Calu3 (cell line): ENCODE results near the gene COL21A1. TPM values are rescaled to one million over a fixed set of nuclear protein-coding genes. Genes with fewer than 3 reads are reported as not detected.

Experiments used
- BruUV-seq: library from RNA; stranded (reverse); fragments of 400-500 nt; replicated peaks from 2 replicates; lab custom pipeline; 2021; lab: Mats Ljungman, UMichigan
- CTCF ChIA-PET: fragments of 300-600 bp; sonication (Branson Sonifier 250); formaldehyde crosslinking; loops from one replicate; lab custom pipeline; 2022; ENCODE audit warnings: antibody characterized with exemption; lab: Charles Lee
- DNase-seq: peaks from one replicate; pipeline ENCODE4 v3.0.0; 2022
- H3K27ac Mint-ChIP-seq: one replicate; pipeline ENCODE4 v1.8.0; 2022; ENCODE audit warnings: mixed read lengths; ENCODE audit not compliant: unreplicated experiment
- H3K27me3 Mint-ChIP-seq: one replicate; pipeline ENCODE4 v1.8.0; 2022; ENCODE audit warnings: mixed read lengths; ENCODE audit not compliant: unreplicated experiment
- H3K36me3 Mint-ChIP-seq: one replicate; pipeline ENCODE4 v1.8.0; 2022; ENCODE audit warnings: mild to moderate bottlenecking, moderate library complexity, mixed read lengths; ENCODE audit not compliant: insufficient read depth, unreplicated experiment
- H3K4me1 Mint-ChIP-seq: one replicate; pipeline ENCODE4 v1.8.0; 2022; ENCODE audit warnings: mild to moderate bottlenecking, low read depth, mixed read lengths; ENCODE audit not compliant: unreplicated experiment
- H3K4me3 Mint-ChIP-seq: one replicate; pipeline ENCODE4 v1.8.0; 2022; ENCODE audit warnings: mild to moderate bottlenecking, low read depth, moderate library complexity, mixed read lengths; ENCODE audit not compliant: unreplicated experiment
- H3K9me3 Mint-ChIP-seq: one replicate; pipeline ENCODE4 v1.8.0; 2022; ENCODE audit warnings: low read depth, mixed read lengths; ENCODE audit not compliant: unreplicated experiment
- intact Hi-C: fragments of 100-400 bp; cut with micrococcal nuclease; formaldehyde crosslinking; loops from one replicate; pipeline ENCODE4 v1.10.0; 2022; ENCODE audit not compliant: unreplicated experiment
- total RNA-seq: library from RNA; stranded (reverse); gene quantifications from 2 replicates; pipeline ENCODE4 v1.2.3, GENCODE V29; 2022
- TF ChIP-seq, protein P1 (sequence below): fragments of 200-600 bp; IDR thresholded peaks from one replicate; pipeline ENCODE4 v1.8.0; 2022; ENCODE audit warnings: antibody characterized with exemption; ENCODE audit not compliant: unreplicated experiment

The COL21A1 gene
- total RNA-seq, 1 experiment from 2014 or later = 1.8 TPM

DNA sequence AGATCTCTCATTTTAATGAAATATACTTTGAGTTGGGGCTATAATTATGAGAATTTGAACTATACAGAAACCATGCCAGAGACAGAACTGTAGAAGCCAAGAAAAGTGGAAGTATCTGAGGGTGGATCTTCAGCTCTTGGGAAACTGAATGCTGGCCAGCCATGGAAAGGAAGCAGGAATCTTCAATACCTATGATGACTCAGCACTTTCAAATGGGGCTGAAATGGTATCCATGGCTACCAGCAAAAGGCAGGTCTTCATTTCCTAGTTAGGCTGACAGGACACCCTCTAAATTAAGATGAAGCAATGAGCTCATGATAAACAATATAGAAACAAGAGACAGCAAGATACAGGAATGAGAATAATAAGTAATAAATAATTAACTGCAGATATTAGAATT, 171.3 kb downstream of the COL21A1 start:
- Mint-ChIP-seq H3K4me3 (no peak overlapping the region), H3K36me3 (no peaks in the 10 kb centered on the region), H3K4me1 (no peaks in the 10 kb centered on the region), H3K27ac (no peak overlapping the region), H3K27me3 (no peaks in the 10 kb centered on the region), H3K9me3 (peaks cover 7% of the 10 kb centered on the region)
- CTCF ChIA-PET = no interaction called here
- no TSS peak for BruUV-seq
- intact Hi-C loops = no loop called here
- TF ChIP-seq, protein P1, sequence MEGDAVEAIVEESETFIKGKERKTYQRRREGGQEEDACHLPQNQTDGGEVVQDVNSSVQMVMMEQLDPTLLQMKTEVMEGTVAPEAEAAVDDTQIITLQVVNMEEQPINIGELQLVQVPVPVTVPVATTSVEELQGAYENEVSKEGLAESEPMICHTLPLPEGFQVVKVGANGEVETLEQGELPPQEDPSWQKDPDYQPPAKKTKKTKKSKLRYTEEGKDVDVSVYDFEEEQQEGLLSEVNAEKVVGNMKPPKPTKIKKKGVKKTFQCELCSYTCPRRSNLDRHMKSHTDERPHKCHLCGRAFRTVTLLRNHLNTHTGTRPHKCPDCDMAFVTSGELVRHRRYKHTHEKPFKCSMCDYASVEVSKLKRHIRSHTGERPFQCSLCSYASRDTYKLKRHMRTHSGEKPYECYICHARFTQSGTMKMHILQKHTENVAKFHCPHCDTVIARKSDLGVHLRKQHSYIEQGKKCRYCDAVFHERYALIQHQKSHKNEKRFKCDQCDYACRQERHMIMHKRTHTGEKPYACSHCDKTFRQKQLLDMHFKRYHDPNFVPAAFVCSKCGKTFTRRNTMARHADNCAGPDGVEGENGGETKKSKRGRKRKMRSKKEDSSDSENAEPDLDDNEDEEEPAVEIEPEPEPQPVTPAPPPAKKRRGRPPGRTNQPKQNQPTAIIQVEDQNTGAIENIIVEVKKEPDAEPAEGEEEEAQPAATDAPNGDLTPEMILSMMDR = no peak
- no peak for DNase-seq

DNA sequence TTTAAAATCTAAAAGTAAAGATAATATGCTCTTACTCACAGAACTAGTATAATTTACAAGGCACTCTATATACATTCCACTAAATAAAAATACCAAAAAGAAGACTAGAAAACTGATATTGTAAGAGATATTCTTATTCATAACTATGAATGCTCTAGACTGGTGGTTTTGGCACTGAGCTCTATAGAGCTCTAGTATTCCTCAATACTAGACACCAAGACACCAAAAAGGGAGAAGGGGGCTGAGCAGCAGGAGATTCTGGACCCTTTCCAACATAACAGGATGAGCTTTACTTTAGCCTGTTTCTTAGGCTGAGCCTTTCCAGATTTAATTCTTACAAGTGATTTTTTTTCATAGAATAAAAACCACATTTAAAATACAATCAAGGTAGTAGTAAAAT, 173.6 kb downstream of the COL21A1 start:
- Mint-ChIP-seq H3K4me3 (no peak overlapping the region), H3K27ac (no peak overlapping the region), H3K4me1 (no peaks in the 10 kb centered on the region), H3K36me3 (no peaks in the 10 kb centered on the region), H3K9me3 (peaks cover 7% of the 10 kb centered on the region), H3K27me3 (no peaks in the 10 kb centered on the region)
- CTCF ChIA-PET = no interaction called here
- intact Hi-C loops = no loop called here
- DNase-seq = no peak
- TF ChIP-seq, protein P1 = no peak
- BruUV-seq = no TSS peak

DNA sequence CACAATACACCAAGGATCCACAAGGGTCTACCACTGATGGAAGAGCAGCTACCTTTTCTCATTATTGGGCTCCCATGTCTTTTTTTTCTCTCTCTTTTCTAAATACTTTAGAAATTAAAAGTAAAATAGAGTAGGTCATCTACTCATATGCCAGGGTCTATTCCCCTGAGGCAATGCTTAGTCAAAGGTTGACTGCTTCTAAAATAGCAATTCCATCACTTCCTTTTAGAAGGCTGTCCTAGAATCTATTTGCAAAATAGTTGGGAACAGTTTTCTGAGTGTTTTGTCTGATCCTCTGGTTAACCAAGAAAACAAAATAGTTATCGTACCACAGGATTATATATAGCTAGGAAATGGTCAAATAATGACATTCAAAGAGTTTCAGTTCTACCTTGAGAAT, 174.1 kb downstream of the COL21A1 start:
- TF ChIP-seq, protein P1 = no peak
- Mint-ChIP-seq H3K9me3 (peaks cover 7% of the 10 kb centered on the region), H3K27ac (no peak overlapping the region), H3K27me3 (no peaks in the 10 kb centered on the region), H3K36me3 (no peaks in the 10 kb centered on the region), H3K4me3 (no peak overlapping the region), H3K4me1 (no peaks in the 10 kb centered on the region)
- BruUV-seq = no TSS peak
- DNase-seq = no peak
- intact Hi-C loops = no loop called here
- CTCF ChIA-PET = interaction anchor here (1.2 kb wide), 1 partner anchor 24 kb away, joined by 3 read pairs; no protein-coding TSS in a partner anchor

- no peak overlapping the region for H3K27ac Mint-ChIP-seq
- intact Hi-C loops = no loop called here
- CTCF ChIA-PET = interaction anchor here (1.2 kb wide), 1 partner anchor 23 kb away, joined by 3 read pairs; no protein-coding TSS in a partner anchor
- no peaks in the 10 kb centered on the region for H3K27me3 Mint-ChIP-seq
- no peak overlapping the region for H3K4me3 Mint-ChIP-seq
- TF ChIP-seq, protein P1 = no peak
- H3K9me3 Mint-ChIP-seq = peaks cover 7% of the 10 kb centered on the region
- DNase-seq = no peak
- no TSS peak for BruUV-seq
- H3K4me1 Mint-ChIP-seq = no peaks in the 10 kb centered on the region
- H3K36me3 Mint-ChIP-seq = no peaks in the 10 kb centered on the region
Observed at GRCh38 chr6:56072856-56073255, 174.5 kb downstream of the COL21A1 start.
